Heart left ventricle (tissue), 16 donors: ENCODE results near the gene CNKSR3. TPM values are rescaled to one million over a fixed set of nuclear protein-coding genes. Genes with fewer than 3 reads are reported as not detected.

Experiments
- ATAC-seq, 4 donors: fragments of 200-7000 bp; cut with Tn5 transposase; one replicate each; pipeline ENCODE4 v1.9.1; 2020 to 2022; ENCODE audit warnings: moderate library complexity in 4 of 4, mild to moderate bottlenecking in 3 of 4, moderate number of reproducible peaks in 1 of 4
- DNase-seq, 5 donors: peaks; one replicate each; pipeline ENCODE4 v3.0.0-alpha.2; 2020
- H3K27ac ChIP-seq, 12 donors: fragments of 200-600 bp; sonication (generic) in 4 of 12; one replicate each; pipeline versions ENCODE4 v1.5.0 to v1.8.0; 2016 to 2022; ENCODE audit warnings: mild to moderate bottlenecking in 2 of 12
- H3K27me3 ChIP-seq, 9 donors: fragments of 200-600 bp; sonication (generic) in 2 of 9; one replicate each; pipeline versions ENCODE4 v1.5.1 to v1.8.0; 2016 to 2022; ENCODE audit warnings: mild to moderate bottlenecking in 3 of 9
- H3K36me3 ChIP-seq, 9 donors: fragments of 200-600 bp; sonication (generic) in 2 of 9; one replicate each; pipeline versions ENCODE4 v1.5.0 to v1.8.0; 2018 to 2022; ENCODE audit warnings: mild to moderate bottlenecking in 2 of 9
- H3K4me1 ChIP-seq, 12 donors: fragments of 200-600 bp; sonication (generic) in 4 of 12; one replicate each; pipeline versions ENCODE4 v1.5.0 to v1.8.0; 2016 to 2022; ENCODE audit warnings: mild to moderate bottlenecking in 3 of 12
- H3K4me3 ChIP-seq, 12 donors: fragments of 200-600 bp; sonication (generic) in 4 of 12; one replicate each; pipeline versions ENCODE4 v1.5.0 to v1.8.0; 2017 to 2022; ENCODE audit warnings: mild to moderate bottlenecking in 9 of 12, moderate library complexity in 4 of 12
- H3K9me3 ChIP-seq, 12 donors: fragments of 200-600 bp; sonication (generic) in 4 of 12; one replicate each; pipeline versions ENCODE4 v1.5.0 to v1.8.0; 2016 to 2022; ENCODE audit warnings: mild to moderate bottlenecking in 1 of 12
- POLR2A ChIP-seq, 2 donors: fragments of 450-650 bp; IDR thresholded peaks; one replicate each; pipeline ENCODE4 v1.6.1; 2017; ENCODE audit warnings: antibody characterized with exemption in 2 of 2, mild to moderate bottlenecking in 2 of 2, moderate library complexity in 2 of 2
- WGBS, 4 donors: extraction: QIAGEN DNeasy Blood & Tissue Kit in 2 of 4; methylation state at CpG; one replicate each; pipeline versions ENCODE4 v1.1.5 to v1.1.7; 2013 to 2018; 5-methylcytosine and 5-hydroxymethylcytosine counted together
- intact Hi-C, 10 donors: fragments of 100-400 bp; cut with DNase I; formaldehyde crosslinking; loops; one replicate each; pipeline versions ENCODE4 v1.11.1 to v1.14.2; 2022
- polyA plus RNA-seq, 2 donors: library from polyadenylated mRNA; stranded (reverse); fragments of 200-250 nt; gene quantifications; one replicate each; pipeline ENCODE4 v1.2.3, GENCODE V29; 2013
- total RNA-seq, 9 donors: library from RNA; depleted of rRNA in 2 of 9; stranded (reverse); fragments of >200 nt in 2 of 9; fragmentation: NEBNext Ultra II Directional in 3 of 9; extraction: Animal tissue kit (Norgen Biotek cat#: 25700) in 3 of 9; gene quantifications; one replicate each; pipeline versions ENCODE4 v1.1.0 to v1.2.4, GENCODE V29; 2016 to 2023
- TF ChIP-seq, protein P1 (sequence below), 12 donors: fragments of 200-600 bp; sonication (generic) in 4 of 12; IDR thresholded peaks; one replicate each; pipeline versions ENCODE4 v1.5.0 to v1.8.0; 2018 to 2022; ENCODE audit warnings: antibody characterized with exemption in 12 of 12, mild to moderate bottlenecking in 5 of 12
- donor health status: ischemic (EF 13 %, LVEDD 7.1; RV severe dilation, severe dysfunction).
- donor health status: healthy with polysubstance abuse.
- donor health status: DM: no; HTN: yes; CAD: no.
- donor health status: DM: no; HTN: no; CAD: no.
- donor health status: ischemic (EF 25% LVEDD 6.9; RV normal size, moderate dysfunction).
- donor health status: ischemic (EF 25% LVEDD 5.7; RV mildly dilated, moderate dysfunction).
- donor health status: healthy.
- donor health status: DM: yes; HTN: yes; CAD: no.
- donor health status: ischemic (EF 35%, LVEDD 5.7; RV mildly dilated, moderate dysfunction).
- donor health status: nonischemic (EF 11% LVEDD 7.7; RV severe dilation, severe dysfunction).
- donor health status: DM: yes; HTN: yes; CAD: no.
- donor health status: PGD.
- donor health status: ischemic (EF 29% LVEDD 5.4; RV normal size, mild dysfunction).
- donor health status: nonischemic (EF 23%, LVEDD 6.1; RV moderate dilation, normal function).

The CNKSR3 gene
- total and polyA plus RNA-seq, 11 donors: 5.9 to 30.7 (median 17.7) TPM

DNA sequence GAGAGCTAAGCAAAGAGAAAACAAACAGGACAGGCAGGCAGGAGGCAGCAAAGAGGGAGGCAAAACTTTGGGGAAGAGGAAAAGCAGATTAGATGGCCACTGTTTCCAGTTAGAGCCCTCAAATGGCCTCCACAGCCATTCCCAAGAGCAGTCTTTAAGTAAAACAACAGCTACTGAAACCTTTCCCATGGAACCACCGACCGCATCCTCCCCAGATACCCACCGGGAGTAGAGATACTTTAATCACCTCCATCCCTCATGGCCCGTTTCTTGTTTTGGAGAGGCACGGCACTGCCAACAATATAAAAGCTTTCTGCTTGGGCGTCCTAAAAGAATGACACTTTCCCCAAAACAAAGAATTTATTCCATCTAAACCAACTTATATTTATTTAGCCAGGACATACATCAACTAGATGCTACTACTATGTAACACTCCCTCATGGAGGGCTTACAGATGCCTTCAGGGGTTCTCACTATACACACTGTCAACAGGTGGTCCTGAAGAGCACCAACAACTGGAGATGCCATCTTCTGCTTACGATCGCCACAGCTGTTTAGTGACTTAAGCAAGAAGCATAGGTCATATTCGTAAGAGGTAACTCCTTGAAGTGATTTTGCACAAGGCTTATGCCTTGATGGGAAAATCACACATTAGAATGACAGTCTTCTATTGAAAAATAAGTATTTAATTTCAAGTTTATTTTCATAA, 43.4 kb downstream of the CNKSR3 start:
- Histone ChIP-seq H3K9me3 (peaks cover 0 to 7% (median 0%) of the 10 kb centered on the region in 12 donors), H3K27ac (no peak overlapping the region), H3K27me3 (no peaks in the 10 kb centered on the region), H3K4me1 (peaks cover 0 to 28% (median 0%) of the 10 kb centered on the region in 12 donors), H3K36me3 (no peaks in the 10 kb centered on the region), H3K4me3 (no peak overlapping the region)
- TF ChIP-seq, protein P1, sequence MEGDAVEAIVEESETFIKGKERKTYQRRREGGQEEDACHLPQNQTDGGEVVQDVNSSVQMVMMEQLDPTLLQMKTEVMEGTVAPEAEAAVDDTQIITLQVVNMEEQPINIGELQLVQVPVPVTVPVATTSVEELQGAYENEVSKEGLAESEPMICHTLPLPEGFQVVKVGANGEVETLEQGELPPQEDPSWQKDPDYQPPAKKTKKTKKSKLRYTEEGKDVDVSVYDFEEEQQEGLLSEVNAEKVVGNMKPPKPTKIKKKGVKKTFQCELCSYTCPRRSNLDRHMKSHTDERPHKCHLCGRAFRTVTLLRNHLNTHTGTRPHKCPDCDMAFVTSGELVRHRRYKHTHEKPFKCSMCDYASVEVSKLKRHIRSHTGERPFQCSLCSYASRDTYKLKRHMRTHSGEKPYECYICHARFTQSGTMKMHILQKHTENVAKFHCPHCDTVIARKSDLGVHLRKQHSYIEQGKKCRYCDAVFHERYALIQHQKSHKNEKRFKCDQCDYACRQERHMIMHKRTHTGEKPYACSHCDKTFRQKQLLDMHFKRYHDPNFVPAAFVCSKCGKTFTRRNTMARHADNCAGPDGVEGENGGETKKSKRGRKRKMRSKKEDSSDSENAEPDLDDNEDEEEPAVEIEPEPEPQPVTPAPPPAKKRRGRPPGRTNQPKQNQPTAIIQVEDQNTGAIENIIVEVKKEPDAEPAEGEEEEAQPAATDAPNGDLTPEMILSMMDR (IDR thresholded peaks at IDR 0.05): no peak
- TF ChIP-seq POLR2A (IDR thresholded peaks at IDR 0.05): no peak
- ATAC-seq (no peak), DNase-seq (no peak)
- 71 to 94% (median 91%) methylated on average over 9 of the region's 9 CpGs for WGBS, 4 donors
- intact Hi-C loops: no loop called here

DNA sequence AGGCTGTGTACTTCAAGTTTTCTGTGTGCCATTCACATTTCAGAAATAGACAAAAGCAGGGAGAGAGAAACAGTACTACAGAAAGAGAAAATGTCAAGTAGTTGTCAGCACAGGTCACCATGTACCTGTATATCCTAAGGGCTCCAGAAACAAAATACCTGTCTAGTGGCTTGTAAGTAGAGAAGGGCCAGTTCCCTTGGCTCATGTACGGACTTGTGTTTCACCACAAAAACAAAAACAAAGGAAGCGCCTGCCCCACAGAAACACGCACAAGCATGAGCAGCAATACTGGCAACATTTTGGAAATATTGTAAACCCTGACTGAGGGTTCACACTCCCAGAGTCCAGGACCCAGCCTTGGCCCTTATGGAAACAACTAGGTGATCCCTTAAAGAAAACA, 44.3 kb downstream of the CNKSR3 start:
- H3K4me3 ChIP-seq: no peak overlapping the region
- H3K4me1 ChIP-seq: peaks cover 0 to 21% (median 0%) of the 10 kb centered on the region in 12 donors
- TF ChIP-seq, protein P1 (IDR thresholded peaks at IDR 0.05): no peak
- no peak for TF ChIP-seq POLR2A (IDR thresholded peaks at IDR 0.05)
- WGBS, 4 donors: 86 to 95% (median 92%) methylated on average over 3 of the region's 3 CpGs
- no peaks in the 10 kb centered on the region for H3K36me3 ChIP-seq
- ATAC-seq (no peak), DNase-seq (no peak)
- peaks cover 0 to 7% (median 0%) of the 10 kb centered on the region in 12 donors for H3K9me3 ChIP-seq
- intact Hi-C loops: no loop called here
- no peak overlapping the region for H3K27ac ChIP-seq
- H3K27me3 ChIP-seq: no peaks in the 10 kb centered on the region

DNA sequence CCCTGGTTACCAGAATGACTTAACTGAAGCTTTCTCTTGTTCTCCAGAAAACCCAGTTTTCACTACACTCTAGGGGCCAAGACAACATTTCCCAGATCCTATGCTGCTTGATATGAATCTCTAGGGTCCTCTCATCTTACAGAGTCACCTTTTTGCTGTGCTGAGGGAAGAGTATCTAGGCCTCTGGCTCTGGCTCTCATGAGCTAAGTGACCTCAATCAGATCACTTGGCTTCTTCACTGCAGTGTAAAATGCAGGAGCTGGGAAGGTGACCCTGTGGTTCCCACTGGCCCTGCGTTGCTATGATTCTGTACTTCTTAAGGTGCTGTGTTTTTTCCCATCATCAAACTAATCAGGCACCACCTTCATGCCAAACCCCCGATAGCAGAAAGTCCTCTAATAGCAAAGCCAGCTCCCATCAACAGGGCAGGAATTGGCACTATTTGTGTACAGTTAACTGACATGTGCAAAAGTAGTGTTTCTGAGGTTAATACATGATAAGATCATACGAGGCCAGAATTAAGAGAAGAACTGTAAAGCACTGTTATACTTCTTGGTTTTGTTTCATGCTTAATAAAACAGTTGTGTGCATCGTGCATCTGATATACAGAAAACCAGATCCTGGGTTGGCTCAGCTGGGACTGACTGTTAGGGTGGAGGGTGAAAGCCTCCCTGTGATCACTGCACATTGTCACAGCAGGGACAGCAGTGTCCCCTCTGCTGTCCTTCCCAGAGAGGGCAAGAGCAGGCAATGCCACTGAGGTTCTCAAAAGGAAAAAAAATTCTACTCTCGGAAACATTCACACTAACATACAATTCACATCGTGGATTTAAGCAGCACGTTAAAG, 46.7 kb downstream of the CNKSR3 start:
- H3K4me1 ChIP-seq: peaks cover 0 to 30% (median 4%) of the 10 kb centered on the region in 12 donors
- H3K36me3 ChIP-seq: no peaks in the 10 kb centered on the region
- intact Hi-C loops: no loop called here
- ATAC-seq: peak; percentile 72 to 86 (median 82)
- no peak overlapping the region for H3K4me3 ChIP-seq
- DNase-seq: no peak
- H3K27me3 ChIP-seq: no peaks in the 10 kb centered on the region
- H3K27ac ChIP-seq: peak overlapping the region in 10 of 12 donors; percentile 19 to 70 (median 50)
- TF ChIP-seq, protein P1 (IDR thresholded peaks at IDR 0.05): no peak
- no peak for TF ChIP-seq POLR2A (IDR thresholded peaks at IDR 0.05)
- no peaks in the 10 kb centered on the region for H3K9me3 ChIP-seq
- 52 to 74% (median 64%) methylated on average over 7 of the region's 7 CpGs for WGBS, 4 donors

DNA sequence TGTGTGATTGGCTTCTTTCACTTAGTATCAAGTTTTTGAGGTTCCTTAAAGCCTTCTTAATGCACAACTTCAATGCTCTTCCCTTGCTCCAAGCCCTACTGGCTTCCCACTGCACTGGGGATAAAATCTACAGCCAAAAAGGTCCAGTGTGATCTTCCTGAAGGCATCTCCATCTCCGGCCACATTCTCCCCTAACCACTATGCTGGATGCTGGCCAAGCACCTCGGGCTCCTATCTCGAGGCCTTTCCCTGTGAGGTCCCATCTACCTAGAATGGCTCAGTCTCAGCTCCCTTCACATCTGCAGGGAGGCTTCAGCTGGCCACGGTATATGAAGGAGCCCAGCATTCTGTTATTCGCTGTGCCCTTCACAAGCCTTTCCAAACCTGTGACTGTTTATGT, 48.1 kb downstream of the CNKSR3 start:
- intact Hi-C loops: no loop called here
- Histone ChIP-seq H3K9me3 (no peaks in the 10 kb centered on the region), H3K27ac (peak overlapping the region in 1 of 12 donors; percentile 21), H3K4me3 (no peak overlapping the region), H3K4me1 (peaks cover 0 to 44% (median 15%) of the 10 kb centered on the region in 12 donors), H3K27me3 (no peaks in the 10 kb centered on the region), H3K36me3 (no peaks in the 10 kb centered on the region)
- TF ChIP-seq POLR2A (IDR thresholded peaks at IDR 0.05): no peak
- TF ChIP-seq, protein P1 (IDR thresholded peaks at IDR 0.05): no peak
- peak in 1 of 4 donors; percentile 9 for ATAC-seq
- DNase-seq: no peak
- WGBS, 4 donors: 45 to 56% (median 51%) methylated on average over 5 of the region's 5 CpGs
